GM18873 (cell line): ENCODE measurements around the gene NLN.
A peak's percentile ranks its signal among the peaks of the same experiment; 100 is the strongest.
"Not testable (repeated sequence)": the region's sequence is repeated elsewhere in the genome, so short reads cannot be mapped to it uniquely, and the experiment has no call there.

Source experiments
- ATAC-seq: cut with Tn5 transposase; IDR thresholded peaks from one replicate; pipeline ENCODE4 v1.9.1; 2021; ENCODE audit warnings: mild to moderate bottlenecking, moderate library complexity, moderate number of reproducible peaks; ENCODE audit not compliant: unreplicated experiment, low FRiP score

NLN gene

GRCh38 chr5:65730910-65731309 lies 8.9 kb downstream of the NLN start:
- no peak for ATAC-seq

GRCh38 chr5:65732046-65732445 lies 10.0 kb downstream of the NLN start:
- ATAC-seq, result not testable (repeated sequence)

GRCh38 chr5:65734196-65734775 lies 12.3 kb downstream of the NLN start:
- not testable (repeated sequence) for ATAC-seq

- ATAC-seq, result no peak
Measured at GRCh38 chr5:65734921-65735320, 12.9 kb downstream of the NLN start.

GRCh38 chr5:65736011-65736410 lies 14.0 kb downstream of the NLN start:
- ATAC-seq, result no peak

- ATAC-seq, result no peak
Measured at GRCh38 chr5:65737842-65738241, 15.8 kb downstream of the NLN start.

GRCh38 chr5:65738305-65738704 lies 16.3 kb downstream of the NLN start:
- ATAC-seq, result no peak

GRCh38 chr5:65739162-65739561 lies 17.2 kb downstream of the NLN start:
- no peak for ATAC-seq

- ATAC-seq, result peak; percentile 73
Measured at GRCh38 chr5:65742565-65743231, 20.7 kb downstream of the NLN start.

- ATAC-seq, result no peak
Measured at GRCh38 chr5:65749221-65749844, 27.3 kb downstream of the NLN start.

- no peak for ATAC-seq
Measured at GRCh38 chr5:65749956-65750355, 28.0 kb downstream of the NLN start.

GRCh38 chr5:65750938-65751337 lies 28.9 kb downstream of the NLN start:
- no peak for ATAC-seq

- ATAC-seq, result no peak
Measured at GRCh38 chr5:65753189-65753588, 31.2 kb downstream of the NLN start.

GRCh38 chr5:65758546-65759144 lies 36.6 kb downstream of the NLN start:
- no peak for ATAC-seq

GRCh38 chr5:65760504-65761275 lies 38.7 kb downstream of the NLN start:
- no peak for ATAC-seq

- no peak for ATAC-seq
Measured at GRCh38 chr5:65762234-65762633, 40.2 kb downstream of the NLN start.

- ATAC-seq, result no peak
Measured at GRCh38 chr5:65765582-65765981, 43.6 kb downstream of the NLN start.

GRCh38 chr5:65766175-65766574 lies 44.2 kb downstream of the NLN start:
- no peak for ATAC-seq

- no peak for ATAC-seq
Measured at GRCh38 chr5:65766781-65767180, 44.8 kb downstream of the NLN start.

- ATAC-seq, result no peak
Measured at GRCh38 chr5:65767565-65767964, 45.6 kb downstream of the NLN start.
